GM19397 (cell line): ENCODE data around the gene CYB5R2.

Experiments used
- ATAC-seq: cut with Tn5 transposase; IDR thresholded peaks from one replicate; pipeline ENCODE4 v1.9.1; 2021; ENCODE audit warnings: mild to moderate bottlenecking, moderate library complexity; ENCODE audit not compliant: unreplicated experiment

Gene CYB5R2

GRCh38 chr11:7638710-7639642 is 34.3 kb downstream of the CYB5R2 start:
- ATAC-seq, result peak; percentile 78

- ATAC-seq, result no peak
Observed at GRCh38 chr11:7637447-7638157, 35.7 kb downstream of the CYB5R2 start.

GRCh38 chr11:7636350-7636749 is 37.0 kb downstream of the CYB5R2 start:
- no peak for ATAC-seq

GRCh38 chr11:7635708-7636107 is 37.6 kb downstream of the CYB5R2 start:
- ATAC-seq, result no peak

GRCh38 chr11:7635137-7635536 is 38.2 kb downstream of the CYB5R2 start:
- ATAC-seq, result no peak

GRCh38 chr11:7632211-7632610 is 41.1 kb downstream of the CYB5R2 start:
- no peak for ATAC-seq

GRCh38 chr11:7630002-7630401 is 43.3 kb downstream of the CYB5R2 start:
- ATAC-seq, result no peak

- no peak for ATAC-seq
Observed at GRCh38 chr11:7628660-7629059, 44.6 kb downstream of the CYB5R2 start.

GRCh38 chr11:7622721-7623120 is 50.6 kb downstream of the CYB5R2 start:
- ATAC-seq, result no peak

GRCh38 chr11:7621554-7621953 is 51.7 kb downstream of the CYB5R2 start:
- no peak for ATAC-seq

GRCh38 chr11:7621090-7621489 is 52.2 kb downstream of the CYB5R2 start:
- ATAC-seq, result no peak

- no peak for ATAC-seq
Observed at GRCh38 chr11:7619322-7619721, 54.0 kb downstream of the CYB5R2 start.

GRCh38 chr11:7617032-7617431 is 56.3 kb downstream of the CYB5R2 start:
- no peak for ATAC-seq
